ENCODE results near the gene PRKACA.

DNA sequence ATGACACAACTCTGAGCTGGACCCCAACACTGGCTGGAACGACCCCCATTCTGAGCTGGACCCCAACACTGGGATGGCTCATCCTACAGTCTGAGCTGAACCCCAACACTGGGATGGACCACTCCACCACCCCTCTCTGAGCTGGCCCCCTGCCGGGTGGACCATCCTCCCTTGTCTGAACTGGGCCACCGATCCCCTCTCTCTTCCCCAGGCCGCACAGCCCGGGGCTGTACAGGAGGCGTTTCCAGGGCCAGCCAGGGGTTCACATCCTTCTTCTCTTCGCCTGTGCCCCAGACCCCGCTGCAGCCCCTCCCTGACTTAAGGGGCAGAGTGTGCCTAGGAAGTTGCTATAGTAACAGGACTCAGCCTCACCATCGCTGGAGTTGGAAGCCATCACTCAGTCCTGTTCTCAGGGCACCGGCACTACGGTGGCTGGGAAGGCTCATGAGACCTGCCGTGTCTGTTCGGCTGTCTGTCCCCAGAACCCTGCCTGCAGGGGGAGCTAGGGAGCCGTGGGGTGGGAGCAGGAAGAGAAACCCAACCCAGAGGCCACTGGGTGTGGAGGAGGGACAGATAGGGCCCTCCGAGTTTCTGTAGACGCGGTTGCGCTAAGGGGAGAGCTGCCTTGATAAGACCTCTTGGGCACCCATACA, 3.7 kb downstream of the PRKACA start:
- TF ChIP-seq, protein P1, sequence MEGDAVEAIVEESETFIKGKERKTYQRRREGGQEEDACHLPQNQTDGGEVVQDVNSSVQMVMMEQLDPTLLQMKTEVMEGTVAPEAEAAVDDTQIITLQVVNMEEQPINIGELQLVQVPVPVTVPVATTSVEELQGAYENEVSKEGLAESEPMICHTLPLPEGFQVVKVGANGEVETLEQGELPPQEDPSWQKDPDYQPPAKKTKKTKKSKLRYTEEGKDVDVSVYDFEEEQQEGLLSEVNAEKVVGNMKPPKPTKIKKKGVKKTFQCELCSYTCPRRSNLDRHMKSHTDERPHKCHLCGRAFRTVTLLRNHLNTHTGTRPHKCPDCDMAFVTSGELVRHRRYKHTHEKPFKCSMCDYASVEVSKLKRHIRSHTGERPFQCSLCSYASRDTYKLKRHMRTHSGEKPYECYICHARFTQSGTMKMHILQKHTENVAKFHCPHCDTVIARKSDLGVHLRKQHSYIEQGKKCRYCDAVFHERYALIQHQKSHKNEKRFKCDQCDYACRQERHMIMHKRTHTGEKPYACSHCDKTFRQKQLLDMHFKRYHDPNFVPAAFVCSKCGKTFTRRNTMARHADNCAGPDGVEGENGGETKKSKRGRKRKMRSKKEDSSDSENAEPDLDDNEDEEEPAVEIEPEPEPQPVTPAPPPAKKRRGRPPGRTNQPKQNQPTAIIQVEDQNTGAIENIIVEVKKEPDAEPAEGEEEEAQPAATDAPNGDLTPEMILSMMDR (conservative IDR thresholded peaks at IDR 0.05 in 1 of 2, IDR thresholded peaks at IDR 0.05 in 1 of 2; ENCODE audit: low read depth in 1 of 2, low read length in 2 of 2) = no peak
- no peak for TF ChIP-seq EZH2 (IDR thresholded peaks at IDR 0.05; ENCODE audit: low read length, missing control alignments)

Measured in fibroblast of lung (primary cell).